ENCODE data around the gene NMT1.

The NMT1 gene

DNA sequence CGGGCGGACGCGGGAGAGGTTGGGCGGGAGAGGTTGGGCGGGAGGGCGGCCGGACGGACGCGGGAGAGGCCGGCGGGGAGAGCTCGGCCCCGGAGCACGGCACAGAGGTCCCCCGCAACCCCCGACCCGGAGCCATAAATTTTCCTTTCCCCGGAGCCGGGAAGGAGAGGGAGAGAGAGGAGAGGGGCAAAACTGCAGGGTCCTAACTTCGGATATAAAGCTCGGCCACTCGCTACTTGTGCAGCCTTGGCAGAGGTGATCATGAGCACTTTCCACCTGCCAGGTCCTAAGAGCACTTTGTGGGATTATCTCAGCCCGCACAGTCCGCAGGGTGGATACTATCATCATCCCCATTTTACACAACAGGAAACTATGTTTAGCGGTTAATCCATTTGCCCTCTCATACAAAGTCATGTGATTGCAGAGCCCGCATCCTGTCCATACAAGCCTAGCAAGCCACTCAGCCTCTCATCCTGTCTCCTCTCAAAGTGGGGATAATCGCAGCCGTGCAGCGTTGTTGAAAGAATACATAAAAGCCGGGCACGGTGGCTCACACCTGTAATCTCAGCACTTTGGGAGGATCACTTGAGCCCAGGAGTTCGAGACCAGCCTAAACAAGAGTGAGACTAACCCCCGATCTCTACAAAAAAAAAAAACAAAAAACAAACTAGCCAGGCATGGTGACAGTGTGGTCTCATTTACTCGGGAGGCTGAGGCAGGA, 8.9 kb upstream of the NMT1 start (continued):
- TF ChIP-seq, protein P1, sequence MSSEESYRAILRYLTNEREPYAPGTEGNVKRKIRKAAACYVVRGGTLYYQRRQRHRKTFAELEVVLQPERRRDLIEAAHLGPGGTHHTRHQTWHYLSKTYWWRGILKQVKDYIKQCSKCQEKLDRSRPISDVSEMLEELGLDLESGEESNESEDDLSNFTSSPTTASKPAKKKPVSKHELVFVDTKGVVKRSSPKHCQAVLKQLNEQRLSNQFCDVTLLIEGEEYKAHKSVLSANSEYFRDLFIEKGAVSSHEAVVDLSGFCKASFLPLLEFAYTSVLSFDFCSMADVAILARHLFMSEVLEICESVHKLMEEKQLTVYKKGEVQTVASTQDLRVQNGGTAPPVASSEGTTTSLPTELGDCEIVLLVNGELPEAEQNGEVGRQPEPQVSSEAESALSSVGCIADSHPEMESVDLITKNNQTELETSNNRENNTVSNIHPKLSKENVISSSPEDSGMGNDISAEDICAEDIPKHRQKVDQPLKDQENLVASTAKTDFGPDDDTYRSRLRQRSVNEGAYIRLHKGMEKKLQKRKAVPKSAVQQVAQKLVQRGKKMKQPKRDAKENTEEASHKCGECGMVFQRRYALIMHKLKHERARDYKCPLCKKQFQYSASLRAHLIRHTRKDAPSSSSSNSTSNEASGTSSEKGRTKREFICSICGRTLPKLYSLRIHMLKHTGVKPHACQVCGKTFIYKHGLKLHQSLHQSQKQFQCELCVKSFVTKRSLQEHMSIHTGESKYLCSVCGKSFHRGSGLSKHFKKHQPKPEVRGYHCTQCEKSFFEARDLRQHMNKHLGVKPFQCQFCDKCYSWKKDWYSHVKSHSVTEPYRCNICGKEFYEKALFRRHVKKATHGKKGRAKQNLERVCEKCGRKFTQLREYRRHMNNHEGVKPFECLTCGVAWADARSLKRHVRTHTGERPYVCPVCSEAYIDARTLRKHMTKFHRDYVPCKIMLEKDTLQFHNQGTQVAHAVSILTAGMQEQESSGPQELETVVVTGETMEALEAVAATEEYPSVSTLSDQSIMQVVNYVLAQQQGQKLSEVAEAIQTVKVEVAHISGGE (tag by site-specific recombination; conservative IDR thresholded peaks at IDR 0.05; ENCODE audit: low read depth) = 0 out of 2 replicates have a peak, but pooled peaks have one; percentile 12
- TF ChIP-seq GLIS2 (tag by site-specific recombination; IDR thresholded peaks at IDR 0.05) = peak; percentile 58; the same call in 1 of the 2 replicates
- TF ChIP-seq ZNF843 (tag by site-specific recombination; IDR thresholded peaks at IDR 0.05) = peak; percentile 35; the same call in 1 of the 2 replicates

DNA sequence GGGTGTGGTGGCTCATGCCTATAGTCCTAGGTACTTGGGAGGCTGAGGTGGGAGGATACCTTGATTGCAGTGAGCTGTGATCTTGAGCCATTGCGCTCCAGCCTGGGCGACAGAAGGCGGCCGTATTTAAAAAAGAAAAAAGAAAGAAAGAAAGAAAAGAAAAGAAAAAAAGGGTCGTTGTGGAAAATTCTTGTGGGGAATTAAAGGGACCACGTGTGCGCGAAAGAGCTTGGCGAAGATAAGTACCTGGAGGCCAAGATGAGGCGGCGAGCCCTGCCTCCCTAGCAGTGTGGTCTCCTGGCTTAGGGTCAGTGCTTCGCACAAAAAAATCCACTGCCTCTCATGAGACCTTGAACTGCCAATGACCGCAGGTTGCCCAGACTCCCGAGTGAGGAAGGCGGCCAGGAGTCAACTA, 728 bp upstream of the NMT1 start:
- Histone ChIP-seq H3K4me3 (ENCODE audit: low read depth, low read length) (peak overlapping the region; percentile 79), H3K4me1 (ENCODE audit: control insufficient read depth, insufficient read depth, low read length) (peaks cover 9% of the 10 kb centered on the region), H3K36me3 (ENCODE audit: control insufficient read depth in 2 of 2, insufficient read depth in 1 of 2, low read length in 2 of 2) (peaks cover 0 to 3% of the 10 kb centered on the region in 2 experiments; a peak in 2 of 3 replicates), H3K27ac (ENCODE audit: extremely low read depth, low read depth, low read length) (peak overlapping the region; percentile 82), H3K9me3 (ENCODE audit: control insufficient read depth, insufficient read depth, low read depth, low read length) (no peaks in the 10 kb centered on the region)
- TF ChIP-seq ZNF707 (tag by site-specific recombination; IDR thresholded peaks at IDR 0.05) = no peak
- TF ChIP-seq ZBTB48 (tag by site-specific recombination; IDR thresholded peaks at IDR 0.05) = peak; percentile 78; the same call in 1 of the 2 replicates
- TF ChIP-seq, protein P2, sequence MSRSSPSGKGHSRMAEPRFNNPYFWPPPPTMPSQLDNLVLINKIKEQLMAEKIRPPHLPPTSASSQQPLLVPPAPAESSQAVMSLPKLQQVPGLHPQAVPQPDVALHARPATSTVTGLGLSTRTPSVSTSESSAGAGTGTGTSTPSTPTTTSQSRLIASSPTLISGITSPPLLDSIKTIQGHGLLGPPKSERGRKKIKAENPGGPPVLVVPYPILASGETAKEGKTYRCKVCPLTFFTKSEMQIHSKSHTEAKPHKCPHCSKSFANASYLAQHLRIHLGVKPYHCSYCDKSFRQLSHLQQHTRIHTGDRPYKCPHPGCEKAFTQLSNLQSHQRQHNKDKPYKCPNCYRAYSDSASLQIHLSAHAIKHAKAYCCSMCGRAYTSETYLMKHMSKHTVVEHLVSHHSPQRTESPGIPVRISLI (tag by site-specific recombination; IDR thresholded peaks at IDR 0.05) = peak; percentile 28; the same call in 1 of the 2 replicates
- no peak for TF ChIP-seq ZNF514 (tag by site-specific recombination; IDR thresholded peaks at IDR 0.05)
- TF ChIP-seq ZNF843 (tag by site-specific recombination; IDR thresholded peaks at IDR 0.05) = 0 out of 2 replicates have a peak, but pooled peaks have one; percentile 13
- peak; percentile 38; the same call in 1 of the 2 replicates for TF ChIP-seq ZNF501 (tag by site-specific recombination; IDR thresholded peaks at IDR 0.05)
- TF ChIP-seq ZNF248 (tag by site-specific recombination; IDR thresholded peaks at IDR 0.05) = no peak
- TF ChIP-seq KLF9 (tag by site-specific recombination; IDR thresholded peaks at IDR 0.05; ENCODE audit: low read depth) = 0 out of 2 replicates have a peak, but pooled peaks have one; percentile 16
- TF ChIP-seq ZNF2 (tag by site-specific recombination; IDR thresholded peaks at IDR 0.05) = no peak
- TF ChIP-seq ZNF600 (tag by site-specific recombination; IDR thresholded peaks at IDR 0.05) = 0 out of 2 replicates have a peak, but pooled peaks have one; percentile 40
- 0 out of 2 replicates have a peak, but pooled peaks have one; percentile 8 for TF ChIP-seq OSR2 (tag by site-specific recombination; IDR thresholded peaks at IDR 0.05)
- TF ChIP-seq, protein P3, sequence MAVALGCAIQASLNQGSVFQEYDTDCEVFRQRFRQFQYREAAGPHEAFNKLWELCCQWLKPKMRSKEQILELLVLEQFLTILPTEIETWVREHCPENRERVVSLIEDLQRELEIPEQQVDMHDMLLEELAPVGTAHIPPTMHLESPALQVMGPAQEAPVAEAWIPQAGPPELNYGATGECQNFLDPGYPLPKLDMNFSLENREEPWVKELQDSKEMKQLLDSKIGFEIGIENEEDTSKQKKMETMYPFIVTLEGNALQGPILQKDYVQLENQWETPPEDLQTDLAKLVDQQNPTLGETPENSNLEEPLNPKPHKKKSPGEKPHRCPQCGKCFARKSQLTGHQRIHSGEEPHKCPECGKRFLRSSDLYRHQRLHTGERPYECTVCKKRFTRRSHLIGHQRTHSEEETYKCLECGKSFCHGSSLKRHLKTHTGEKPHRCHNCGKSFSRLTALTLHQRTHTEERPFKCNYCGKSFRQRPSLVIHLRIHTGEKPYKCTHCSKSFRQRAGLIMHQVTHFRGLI (tag by site-specific recombination; IDR thresholded peaks at IDR 0.05) = 0 out of 2 replicates have a peak, but pooled peaks have one; percentile 23
- no peak for TF ChIP-seq ZNF221 (tag by site-specific recombination; IDR thresholded peaks at IDR 0.05; ENCODE audit: borderline replicate concordance)
- ChIA-PET POLR2A (interaction anchor here (0.6 to 2.1 kb wide), 19 partner anchors 10 to 161 kb away, joined by 3 to 56 read pairs (median 4); partner anchors contain the start of genes DCAKD, EFTUD2, HEXIM1 and HEXIM2), CTCF (interaction anchor here (0.6 to 1.2 kb wide), 4 partner anchors 60 to 149 kb away, joined by 3 to 4 read pairs (median 3); partner anchors contain the start of gene ACBD4)

Data from HEK293 (cell line).